HEK293T (cell line): Measurements from ENCODE around the gene UTP18.

Experiments
- ARNT ChIP-seq: fragments of 450-650 bp; IDR thresholded peaks from 2 replicates; pipeline ENCODE4 v1.6.1; 2017; ENCODE audit warnings: mild to moderate bottlenecking
- BHLHE40 ChIP-seq: fragments of 450-650 bp; IDR thresholded peaks from 2 replicates; pipeline ENCODE4 v1.6.1; 2016; ENCODE audit warnings: mild to moderate bottlenecking, moderate library complexity, borderline replicate concordance
- ELF4 ChIP-seq: fragments of 450-650 bp; IDR thresholded peaks from 2 replicates; pipeline ENCODE4 v1.6.1; 2017; ENCODE audit warnings: antibody characterized with exemption
- FOXA1 ChIP-seq: fragments of 450-650 bp; IDR thresholded peaks from 2 replicates; pipeline ENCODE4 v1.6.1; 2016; ENCODE audit warnings: mild to moderate bottlenecking

GRCh38 chr17:51270636-51271035 is 10.3 kb downstream of the UTP18 start:
- TF ChIP-seq BHLHE40 (no peak), ELF4 (no peak), FOXA1 (no peak), ARNT (no peak)
